Measurements from ENCODE around the gene TMBIM6. TPM values are rescaled to one million over a fixed set of nuclear protein-coding genes. Genes with fewer than 3 reads are reported as not detected.

The TMBIM6 gene
- total RNA-seq, 1 experiment from 2014 or later, result 867 TPM

GRCh38 chr12:49741882-49742620, 694 bp downstream of the TMBIM6 start:
- ChIA-PET CTCF (interaction anchor here (0.5 to 1.4 kb wide), 58 partner anchors 9 to 1566 kb away, joined by 3 to 22 read pairs (median 4); partner anchors contain the start of genes BCDIN3D, FMNL3, NCKAP5L and PRPF40B), POLR2A (interaction anchor here (0.5 to 1.6 kb wide), 35 partner anchors 8 to 610 kb away, joined by 3 to 25 read pairs (median 6); partner anchors contain the start of genes BCDIN3D, CERS5, COX14 and MCRS1)
- DNase-seq, result peak; percentile 93
- no peaks in the 10 kb centered on the region for H3K27me3 ChIP-seq (replicated peaks; ENCODE audit: control insufficient read depth, insufficient read depth, low read length)
- Mint-ChIP-seq H3K27me3 (ENCODE audit: insufficient read depth, unreplicated experiment) (no peaks in the 10 kb centered on the region), H3K9me3 (ENCODE audit: unreplicated experiment) (no peaks in the 10 kb centered on the region), H3K36me3 (ENCODE audit: insufficient read depth, unreplicated experiment) (peaks cover 54% of the 10 kb centered on the region), H3K4me3 (ENCODE audit: unreplicated experiment) (peak overlapping the region; percentile 87), H3K4me1 (ENCODE audit: low read depth, unreplicated experiment) (peaks cover 21% of the 10 kb centered on the region), H3K27ac (ENCODE audit: unreplicated experiment) (peak overlapping the region; percentile 96)
- peaks cover 16% of the 10 kb centered on the region for H3K4me1 ChIP-seq
- intact Hi-C loops (cut with micrococcal nuclease; ENCODE audit: unreplicated experiment), result loop anchor here (1.0 kb wide), 4 partner anchors 21 to 98 kb away; partner anchors contain the start of gene FMNL3
- peak overlapping the region; percentile 67 for H3K4me3 ChIP-seq (ENCODE audit: low read depth, low read length)
- H3K9me3 ChIP-seq, result no peaks in the 10 kb centered on the region
- TF ChIP-seq CTCF (IDR thresholded peaks at IDR 0.05; ENCODE audit: insufficient read depth in 1 of 2, low read depth in 1 of 2, low read length in 1 of 2, severe bottlenecking in 1 of 2, unreplicated experiment in 1 of 2), result no peak
- no peaks in the 10 kb centered on the region; the same call in 1 of the 2 replicates for H3K36me3 ChIP-seq (ENCODE audit: control insufficient read depth, insufficient read depth, low read length)
- TSS peak; percentile 99 for BruUV-seq (replicated peaks)

- no peaks in the 10 kb centered on the region for H3K9me3 ChIP-seq
- ChIA-PET CTCF (interaction anchor here (0.5 kb wide), 1 partner anchor 398 kb away, joined by 3 read pairs; no protein-coding TSS in a partner anchor), POLR2A (no interaction called here)
- Mint-ChIP-seq H3K36me3 (ENCODE audit: insufficient read depth, unreplicated experiment) (peaks cover 72% of the 10 kb centered on the region), H3K27ac (ENCODE audit: unreplicated experiment) (no peak overlapping the region), H3K4me3 (ENCODE audit: unreplicated experiment) (no peak overlapping the region), H3K4me1 (ENCODE audit: low read depth, unreplicated experiment) (peaks cover 21% of the 10 kb centered on the region), H3K9me3 (ENCODE audit: unreplicated experiment) (no peaks in the 10 kb centered on the region), H3K27me3 (ENCODE audit: insufficient read depth, unreplicated experiment) (no peaks in the 10 kb centered on the region)
- no peak for TF ChIP-seq CTCF (IDR thresholded peaks at IDR 0.05; ENCODE audit: insufficient read depth in 1 of 2, low read depth in 1 of 2, low read length in 1 of 2, severe bottlenecking in 1 of 2, unreplicated experiment in 1 of 2)
- no TSS peak for BruUV-seq (replicated peaks)
- intact Hi-C loops (cut with micrococcal nuclease; ENCODE audit: unreplicated experiment), result no loop called here
- DNase-seq, result no peak
- no peak overlapping the region for H3K4me3 ChIP-seq (ENCODE audit: low read depth, low read length)
- no peaks in the 10 kb centered on the region; the same call in 1 of the 2 replicates for H3K36me3 ChIP-seq (ENCODE audit: control insufficient read depth, insufficient read depth, low read length)
- H3K27me3 ChIP-seq (replicated peaks; ENCODE audit: control insufficient read depth, insufficient read depth, low read length), result no peaks in the 10 kb centered on the region
- peaks cover 16% of the 10 kb centered on the region for H3K4me1 ChIP-seq
Observed at GRCh38 chr12:49744363-49744885, 3.1 kb downstream of the TMBIM6 start.

- no peak for TF ChIP-seq CTCF (IDR thresholded peaks at IDR 0.05; ENCODE audit: insufficient read depth in 1 of 2, low read depth in 1 of 2, low read length in 1 of 2, severe bottlenecking in 1 of 2, unreplicated experiment in 1 of 2)
- intact Hi-C loops (cut with micrococcal nuclease; ENCODE audit: unreplicated experiment), result no loop called here
- CTCF ChIA-PET, result interaction anchor here (0.7 to 1.1 kb wide), 2 partner anchors 14 to 104 kb away, joined by 3 to 4 read pairs; no protein-coding TSS in a partner anchor
- Histone ChIP-seq H3K4me3 (ENCODE audit: low read depth, low read length) (no peak overlapping the region), H3K9me3 (no peaks in the 10 kb centered on the region), H3K27me3 (replicated peaks; ENCODE audit: control insufficient read depth, insufficient read depth, low read length) (no peaks in the 10 kb centered on the region), H3K4me1 (peaks cover 25% of the 10 kb centered on the region), H3K36me3 (ENCODE audit: control insufficient read depth, insufficient read depth, low read length) (no peaks in the 10 kb centered on the region; the same call in 1 of the 2 replicates)
- POLR2A ChIA-PET, result no interaction called here
- BruUV-seq (replicated peaks), result no TSS peak
- peaks cover 22% of the 10 kb centered on the region for H3K4me1 Mint-ChIP-seq (ENCODE audit: low read depth, unreplicated experiment)
- H3K27me3 Mint-ChIP-seq (ENCODE audit: insufficient read depth, unreplicated experiment), result no peaks in the 10 kb centered on the region
- no peak for DNase-seq
- no peak overlapping the region for H3K27ac Mint-ChIP-seq (ENCODE audit: unreplicated experiment)
- no peaks in the 10 kb centered on the region for H3K9me3 Mint-ChIP-seq (ENCODE audit: unreplicated experiment)
- peaks cover 88% of the 10 kb centered on the region for H3K36me3 Mint-ChIP-seq (ENCODE audit: insufficient read depth, unreplicated experiment)
- H3K4me3 Mint-ChIP-seq (ENCODE audit: unreplicated experiment), result no peak overlapping the region
Observed at GRCh38 chr12:49748306-49748705, 6.9 kb downstream of the TMBIM6 start.
